ENCODE measurements around the gene ATP1B1. TPM values are rescaled to one million over a fixed set of nuclear protein-coding genes. Genes with fewer than 3 reads are reported as not detected.
"Not testable (repeated sequence)": the region's sequence is repeated elsewhere in the genome, so short reads cannot be mapped to it uniquely, and the experiment has no call there.

ATP1B1 gene
- total RNA-seq, 1 donor from 2014 or later = 108 TPM

GRCh38 chr1:169121146-169121923, 14.8 kb downstream of the ATP1B1 start:
- peaks cover 66% of the 10 kb centered on the region for H3K4me1 Mint-ChIP-seq (ENCODE audit: low read depth)
- peak overlapping the region; percentile 71 for H3K27ac Mint-ChIP-seq
- H3K9me3 Mint-ChIP-seq (ENCODE audit: low read depth) = no peaks in the 10 kb centered on the region
- H3K27me3 Mint-ChIP-seq = no peaks in the 10 kb centered on the region
- TF ChIP-seq CTCF (IDR thresholded peaks at IDR 0.05; ENCODE audit: unreplicated experiment) = no peak
- H3K36me3 Mint-ChIP-seq (ENCODE audit: insufficient read depth) = peaks cover 41% of the 10 kb centered on the region
- H3K4me3 Mint-ChIP-seq (ENCODE audit: low read depth) = no peak overlapping the region
- DNase-seq (ENCODE audit: low spot score, unreplicated experiment) = no peak

GRCh38 chr1:169122976-169123375, 16.5 kb downstream of the ATP1B1 start:
- peak overlapping the region; percentile 58 for H3K27ac Mint-ChIP-seq
- DNase-seq (ENCODE audit: low spot score, unreplicated experiment) = no peak
- H3K4me1 Mint-ChIP-seq (ENCODE audit: low read depth) = peaks cover 57% of the 10 kb centered on the region
- H3K27me3 Mint-ChIP-seq = no peaks in the 10 kb centered on the region
- H3K36me3 Mint-ChIP-seq (ENCODE audit: insufficient read depth) = peaks cover 41% of the 10 kb centered on the region
- no peak for TF ChIP-seq CTCF (IDR thresholded peaks at IDR 0.05; ENCODE audit: unreplicated experiment)
- H3K9me3 Mint-ChIP-seq (ENCODE audit: low read depth) = no peaks in the 10 kb centered on the region
- H3K4me3 Mint-ChIP-seq (ENCODE audit: low read depth) = no peak overlapping the region

- peaks cover 44% of the 10 kb centered on the region for H3K36me3 Mint-ChIP-seq (ENCODE audit: insufficient read depth)
- peak overlapping the region; percentile 51 for H3K4me3 Mint-ChIP-seq (ENCODE audit: low read depth)
- peak overlapping the region; percentile 96 for H3K27ac Mint-ChIP-seq
- H3K9me3 Mint-ChIP-seq (ENCODE audit: low read depth) = no peaks in the 10 kb centered on the region
- no peaks in the 10 kb centered on the region for H3K27me3 Mint-ChIP-seq
- DNase-seq (ENCODE audit: low spot score, unreplicated experiment) = no peak
- H3K4me1 Mint-ChIP-seq (ENCODE audit: low read depth) = peaks cover 50% of the 10 kb centered on the region
- TF ChIP-seq CTCF (IDR thresholded peaks at IDR 0.05; ENCODE audit: unreplicated experiment) = no peak
Observed at GRCh38 chr1:169124459-169124858, 18.0 kb downstream of the ATP1B1 start.

GRCh38 chr1:169125597-169125996, 19.1 kb downstream of the ATP1B1 start:
- not testable (repeated sequence) for H3K9me3 Mint-ChIP-seq (ENCODE audit: low read depth); DNase-seq (ENCODE audit: low spot score, unreplicated experiment); H3K4me3 Mint-ChIP-seq (ENCODE audit: low read depth); H3K27me3 Mint-ChIP-seq
- Mint-ChIP-seq H3K36me3 (ENCODE audit: insufficient read depth) (peaks cover 50% of the 10 kb centered on the region), H3K27ac (peak overlapping the region; percentile 96), H3K4me1 (ENCODE audit: low read depth) (peaks cover 47% of the 10 kb centered on the region)

- Mint-ChIP-seq H3K9me3 (ENCODE audit: low read depth) (no peaks in the 10 kb centered on the region), H3K36me3 (ENCODE audit: insufficient read depth) (peaks cover 54% of the 10 kb centered on the region), H3K27me3 (no peaks in the 10 kb centered on the region), H3K27ac (no peak overlapping the region), H3K4me1 (ENCODE audit: low read depth) (peaks cover 44% of the 10 kb centered on the region), H3K4me3 (ENCODE audit: low read depth) (no peak overlapping the region)
- no peak for DNase-seq (ENCODE audit: low spot score, unreplicated experiment)
- TF ChIP-seq CTCF (IDR thresholded peaks at IDR 0.05; ENCODE audit: unreplicated experiment) = no peak
Observed at GRCh38 chr1:169126335-169126734, 19.8 kb downstream of the ATP1B1 start.

GRCh38 chr1:169127305-169127704, 20.8 kb downstream of the ATP1B1 start:
- no peak overlapping the region for H3K27ac Mint-ChIP-seq
- no peak overlapping the region for H3K4me3 Mint-ChIP-seq (ENCODE audit: low read depth)
- H3K9me3 Mint-ChIP-seq (ENCODE audit: low read depth) = no peaks in the 10 kb centered on the region
- H3K36me3 Mint-ChIP-seq (ENCODE audit: insufficient read depth) = peaks cover 51% of the 10 kb centered on the region
- DNase-seq (ENCODE audit: low spot score, unreplicated experiment) = no peak
- H3K27me3 Mint-ChIP-seq = no peaks in the 10 kb centered on the region
- H3K4me1 Mint-ChIP-seq (ENCODE audit: low read depth) = peaks cover 38% of the 10 kb centered on the region
- TF ChIP-seq CTCF (IDR thresholded peaks at IDR 0.05; ENCODE audit: unreplicated experiment) = no peak

All from progenitor cell of endocrine pancreas (in vitro differentiated cells).